Effector CD8-positive, alpha-beta T cell (primary cell): ENCODE results near the gene CATSPERE.
"Not testable (repeated sequence)": the region's sequence is repeated elsewhere in the genome, so short reads cannot be mapped to it uniquely, and the experiment has no call there.

ENCODE experiments used
- DNase-seq: peaks from one replicate; lab custom pipeline; 2025; lab: John Stamatoyannopoulos, UW

The CATSPERE gene

DNA sequence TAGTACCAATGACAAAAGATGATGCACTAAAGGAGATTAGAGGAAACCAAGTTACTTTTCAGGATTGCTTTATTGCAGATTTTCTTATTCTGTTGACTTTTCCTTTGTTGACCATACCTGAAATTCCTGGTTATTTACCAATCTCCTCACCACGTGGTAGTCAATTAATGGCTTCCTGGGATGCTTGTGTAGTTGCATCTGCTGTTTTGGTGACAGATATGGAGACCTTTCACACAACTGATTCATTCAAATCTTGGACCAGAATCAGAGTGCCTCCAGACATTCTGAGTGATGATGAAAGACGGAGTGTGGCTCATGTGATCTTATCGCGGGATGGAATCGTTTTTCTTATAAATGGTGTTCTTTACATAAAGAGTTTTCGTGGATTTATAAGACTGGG lies 91.3 kb downstream of the CATSPERE start:
- no peak for DNase-seq

DNA sequence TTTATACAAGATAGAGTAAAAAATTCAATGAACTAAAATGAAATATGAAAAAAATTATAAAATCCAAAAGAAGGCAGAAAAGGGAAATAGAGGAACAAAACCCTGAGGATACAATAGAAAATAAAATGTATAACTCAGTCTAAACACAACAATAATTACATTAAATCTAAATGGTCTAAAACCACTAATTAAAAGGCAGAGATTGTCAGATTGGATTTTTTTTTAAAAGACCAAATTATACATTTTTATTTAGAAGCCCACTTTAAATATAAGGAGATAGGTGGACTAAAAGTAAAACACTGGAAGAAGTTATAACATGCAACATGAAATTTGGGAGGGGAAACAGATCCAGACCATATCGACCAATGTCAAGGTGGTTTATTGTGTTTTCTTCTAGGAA lies 95.2 kb downstream of the CATSPERE start:
- no peak for DNase-seq

DNA sequence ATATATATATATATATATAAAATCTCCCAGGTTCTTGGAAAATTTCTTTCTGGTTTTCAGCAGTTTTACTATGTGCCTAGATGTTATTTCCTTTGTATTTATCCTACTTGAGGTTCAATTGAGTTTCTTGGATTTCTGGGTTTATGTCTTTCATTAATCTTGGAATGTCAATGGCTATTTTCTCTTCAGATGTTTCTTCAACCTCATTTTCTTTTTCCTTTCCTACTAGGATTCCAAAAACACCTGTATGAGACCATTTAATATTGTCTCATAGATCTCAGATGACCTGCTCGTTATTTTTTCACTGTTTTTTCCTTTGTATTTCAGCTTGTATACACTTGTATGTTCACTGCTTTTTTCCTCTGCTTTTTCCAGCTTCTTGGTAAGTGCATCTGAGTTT lies 96.5 kb downstream of the CATSPERE start:
- DNase-seq: no peak

DNA sequence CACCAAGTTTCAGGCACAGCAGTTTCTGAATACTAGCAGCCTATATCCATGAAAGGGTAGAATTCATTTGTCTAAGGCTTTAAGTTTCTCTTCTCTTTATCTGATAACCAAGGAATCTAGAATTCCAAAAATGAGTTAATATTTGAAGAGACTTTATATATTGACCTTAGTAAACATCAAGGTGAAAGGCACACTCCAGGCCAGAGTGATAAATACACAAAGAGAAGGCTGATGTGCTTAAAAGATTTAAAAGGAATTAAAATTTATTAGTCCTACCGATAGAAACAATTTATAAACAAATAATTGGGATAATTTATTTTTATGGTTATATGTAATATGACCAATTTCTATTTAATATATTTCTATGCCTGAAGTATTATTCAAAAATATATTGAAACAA lies 98.5 kb downstream of the CATSPERE start:
- DNase-seq: no peak

DNA sequence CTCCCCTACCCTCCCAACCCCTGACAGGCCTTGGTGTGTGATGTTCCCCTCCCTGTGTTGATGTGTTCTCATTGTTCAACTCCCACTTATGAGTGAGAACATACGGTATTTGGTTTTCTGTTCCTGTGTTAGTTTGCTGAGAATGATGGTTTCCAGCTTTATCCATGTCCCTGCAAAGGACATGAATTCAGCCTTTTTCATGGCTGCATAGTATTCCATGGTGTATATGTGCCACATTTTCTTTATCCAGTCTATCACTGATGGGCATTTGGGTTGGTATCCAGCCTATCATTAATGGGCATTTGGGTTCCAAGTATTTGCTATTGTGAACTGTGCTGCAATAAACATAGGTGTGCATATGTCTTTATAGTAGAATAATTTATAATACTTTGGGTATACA lies 101.8 kb downstream of the CATSPERE start:
- DNase-seq: not testable (repeated sequence)

DNA sequence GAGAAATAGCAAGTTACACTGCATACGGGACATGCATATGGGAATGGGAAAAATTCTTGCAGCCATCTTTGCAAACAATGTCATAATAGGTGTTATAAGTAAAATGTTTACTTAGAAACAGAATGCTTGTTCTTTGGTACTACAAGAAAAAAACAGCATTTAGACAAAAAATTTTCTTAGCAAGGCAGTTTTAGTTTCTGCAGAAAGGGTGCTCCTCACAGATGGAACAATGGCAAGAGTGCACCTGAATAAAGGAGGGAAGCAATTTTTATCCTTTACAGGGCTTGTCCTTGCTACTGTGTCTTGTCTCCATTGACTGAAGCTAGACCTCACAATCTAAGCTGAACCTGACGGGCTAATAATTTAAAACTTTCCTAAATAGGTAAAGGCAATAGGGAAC lies 112.7 kb downstream of the CATSPERE start:
- no peak for DNase-seq

DNA sequence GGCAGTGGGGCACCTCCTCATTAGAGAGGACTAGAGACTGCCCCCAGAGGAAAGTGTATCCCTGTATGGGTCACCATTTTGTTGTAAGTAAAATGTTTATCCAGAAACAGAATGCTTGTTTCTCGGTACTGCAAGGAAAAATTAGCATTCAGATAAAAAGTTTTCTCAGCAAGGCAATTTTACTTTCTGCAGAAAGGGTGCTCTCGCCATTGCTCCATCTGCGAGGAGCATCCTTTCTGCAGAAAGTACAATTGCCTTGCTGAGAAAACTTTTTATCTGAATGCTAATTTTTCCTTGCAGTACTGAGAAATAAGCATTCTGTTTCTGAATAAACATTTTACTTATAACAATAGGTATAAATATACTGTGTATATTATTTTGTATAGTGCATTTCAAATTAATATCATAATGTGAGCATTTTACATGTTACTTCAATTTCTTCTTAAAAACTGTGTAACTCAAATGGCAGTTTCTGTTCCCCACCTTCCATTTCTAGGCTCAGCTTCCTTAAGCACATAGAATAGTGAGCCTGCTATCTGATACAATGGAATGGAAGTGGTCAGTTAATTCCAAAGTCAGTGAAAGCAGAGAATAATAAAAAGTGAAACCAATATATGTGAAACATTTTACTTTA lies 115.3 kb downstream of the CATSPERE start:
- no peak for DNase-seq

DNA sequence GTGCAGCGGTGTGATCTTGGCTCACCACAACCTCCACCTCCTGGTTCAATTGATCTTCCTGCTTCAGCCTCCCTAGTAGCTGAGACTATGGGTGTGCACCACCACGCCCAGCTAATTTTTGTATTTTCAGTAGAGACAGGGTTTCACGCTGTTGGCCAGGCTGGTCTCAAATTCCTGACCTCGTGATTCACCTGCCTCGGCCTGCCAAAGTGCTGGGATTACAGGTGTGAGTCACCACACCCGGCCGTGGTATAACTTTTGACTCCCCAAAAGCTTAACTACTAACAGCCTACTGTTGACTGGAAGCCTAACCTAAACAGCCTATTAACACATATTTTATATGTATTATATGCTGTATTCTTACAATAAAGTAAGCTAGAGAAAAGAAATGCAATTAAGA lies 117.1 kb downstream of the CATSPERE start:
- not testable (repeated sequence) for DNase-seq

DNA sequence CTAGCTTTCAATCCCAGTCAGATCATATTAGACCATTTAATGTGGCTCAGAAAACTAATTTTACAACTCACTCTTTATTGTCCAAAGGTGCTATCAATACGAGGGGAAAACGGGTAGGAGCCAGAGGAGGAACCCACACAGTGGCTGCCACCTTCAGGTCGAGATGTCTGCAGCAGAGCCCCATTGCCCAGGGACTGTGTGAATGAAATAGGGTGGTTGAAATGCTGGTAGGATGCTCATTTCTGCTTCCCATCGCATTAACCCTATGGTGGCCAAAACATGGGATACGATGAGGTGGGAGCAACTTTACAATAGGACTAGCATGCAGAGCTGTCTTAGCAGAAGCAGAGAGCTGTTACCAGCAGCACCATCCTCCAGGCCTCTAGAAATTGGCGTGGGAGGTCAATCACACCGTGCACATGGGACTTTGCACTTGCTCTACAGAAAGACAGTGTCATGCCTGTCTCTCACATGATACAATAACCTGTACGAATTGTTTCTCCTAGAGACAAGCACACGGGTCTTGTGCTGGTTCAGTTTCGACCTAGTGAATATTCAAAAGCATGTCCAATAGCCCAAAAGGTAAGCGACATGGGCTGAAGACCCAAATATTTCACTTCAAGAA lies 122.4 kb downstream of the CATSPERE start:
- no peak for DNase-seq

DNA sequence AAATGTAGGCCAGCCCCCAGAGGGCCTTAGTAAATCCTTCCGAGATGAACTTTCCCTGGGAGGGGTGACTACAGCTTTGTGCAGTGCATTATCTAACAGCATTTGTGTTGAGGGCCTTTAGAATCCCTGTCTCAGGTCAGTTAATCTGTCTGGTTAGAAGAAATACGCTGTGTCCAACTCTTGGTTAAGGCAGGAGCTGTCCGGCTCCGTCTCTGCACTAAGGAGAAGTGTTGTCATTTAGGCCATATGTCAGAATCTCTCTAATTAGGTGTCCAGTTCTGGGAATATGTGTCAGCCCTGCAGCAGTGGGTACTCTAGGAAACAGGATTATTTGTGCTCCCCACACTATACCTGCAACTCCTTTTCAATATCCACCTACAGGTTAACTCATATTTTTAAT lies 124.8 kb downstream of the CATSPERE start:
- no peak for DNase-seq

DNA sequence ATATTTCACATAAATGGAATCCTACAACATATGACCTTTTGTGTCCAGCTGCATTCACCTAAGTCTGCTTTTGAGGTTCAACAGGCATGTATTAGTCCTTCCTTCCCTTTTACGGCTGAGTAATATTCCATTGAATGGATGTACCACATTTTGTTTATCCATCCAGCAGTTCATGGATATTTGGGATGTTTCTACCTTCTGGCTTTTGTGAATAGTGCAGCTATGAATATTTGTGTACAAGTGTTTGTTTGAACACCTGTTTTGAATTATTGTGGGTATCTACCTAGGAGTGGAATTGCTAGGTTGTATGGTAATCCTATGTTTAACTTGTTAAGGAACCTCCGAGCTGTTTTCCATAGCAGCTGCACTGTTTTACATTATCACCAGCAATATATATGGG lies 129.6 kb downstream of the CATSPERE start:
- DNase-seq: no peak

DNA sequence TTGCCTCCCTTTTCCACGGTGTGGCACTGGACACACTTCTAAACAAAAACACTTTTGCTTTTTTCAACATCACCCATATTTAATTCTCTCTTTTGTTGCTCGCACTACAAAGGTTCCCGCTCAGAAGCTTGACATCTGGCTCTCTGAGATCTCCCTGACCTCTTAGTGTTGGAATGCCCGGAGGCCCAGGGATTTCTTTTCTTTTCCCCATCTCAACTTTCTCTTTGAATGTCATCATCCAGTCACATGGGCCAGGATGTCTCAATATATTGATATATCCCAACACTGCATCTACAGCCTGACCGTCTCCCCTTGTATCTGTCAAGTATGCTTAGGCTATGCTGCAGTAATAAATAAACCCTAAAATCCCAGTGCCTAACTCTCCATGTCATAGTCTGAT lies 137.5 kb downstream of the CATSPERE start:
- DNase-seq: no peak

DNA sequence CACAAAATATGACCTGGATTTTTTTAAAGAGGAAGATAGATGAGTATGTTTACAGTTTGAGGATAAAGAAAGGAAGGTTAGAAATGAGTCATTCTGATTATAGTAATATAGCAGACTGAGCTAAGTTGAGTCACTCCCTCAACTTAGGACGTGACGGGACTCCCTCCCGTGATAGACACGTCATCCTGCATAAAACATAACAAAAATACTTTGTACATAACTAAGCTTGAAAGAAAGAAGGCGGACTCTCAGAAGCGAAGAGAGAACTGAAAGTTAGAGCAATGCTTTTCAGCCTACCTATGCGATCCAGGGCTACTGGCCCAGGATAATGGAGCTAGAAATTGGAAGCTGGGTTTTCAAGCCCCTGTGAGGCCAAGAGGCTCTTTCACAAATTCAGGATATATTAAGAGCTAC lies 138.9 kb downstream of the CATSPERE start:
- DNase-seq: no peak

DNA sequence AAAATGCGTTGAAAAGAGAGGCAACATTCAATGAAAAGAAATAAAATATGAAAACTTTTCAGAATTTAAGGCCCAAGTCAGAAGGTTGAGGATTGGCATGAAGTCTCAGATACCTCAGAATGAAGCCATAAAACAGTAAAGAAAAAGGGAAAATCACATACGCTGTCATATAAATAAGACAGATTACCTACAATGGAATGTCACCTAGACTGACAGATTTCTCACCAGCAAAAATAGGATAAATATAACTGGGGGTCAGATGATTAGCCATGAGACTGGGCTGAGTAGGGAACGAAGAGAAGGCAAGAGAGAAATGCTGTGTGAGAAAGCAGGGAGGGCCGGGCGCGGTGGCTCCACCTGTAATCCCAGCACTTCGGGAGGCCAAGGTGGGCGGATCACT lies 140.3 kb downstream of the CATSPERE start:
- no peak for DNase-seq

DNA sequence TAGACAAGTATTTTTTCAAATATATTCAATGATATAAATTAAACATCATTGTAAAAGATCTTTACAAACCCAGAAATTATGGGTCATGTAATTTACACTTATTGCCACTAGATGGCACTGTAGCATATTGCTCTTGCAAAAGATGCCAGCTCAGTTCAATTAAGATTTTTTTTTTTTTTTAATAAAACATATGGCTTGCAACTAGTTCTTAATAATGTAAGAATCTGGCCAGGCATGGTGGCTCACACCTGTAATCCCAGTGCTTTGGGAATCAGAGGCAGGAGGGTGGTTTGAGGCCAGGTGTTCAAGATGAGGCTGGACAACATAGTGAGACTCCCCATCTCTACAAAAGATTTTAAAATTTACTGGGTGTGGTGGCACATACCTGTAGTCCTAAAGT lies 142.4 kb downstream of the CATSPERE start:
- DNase-seq: no peak

DNA sequence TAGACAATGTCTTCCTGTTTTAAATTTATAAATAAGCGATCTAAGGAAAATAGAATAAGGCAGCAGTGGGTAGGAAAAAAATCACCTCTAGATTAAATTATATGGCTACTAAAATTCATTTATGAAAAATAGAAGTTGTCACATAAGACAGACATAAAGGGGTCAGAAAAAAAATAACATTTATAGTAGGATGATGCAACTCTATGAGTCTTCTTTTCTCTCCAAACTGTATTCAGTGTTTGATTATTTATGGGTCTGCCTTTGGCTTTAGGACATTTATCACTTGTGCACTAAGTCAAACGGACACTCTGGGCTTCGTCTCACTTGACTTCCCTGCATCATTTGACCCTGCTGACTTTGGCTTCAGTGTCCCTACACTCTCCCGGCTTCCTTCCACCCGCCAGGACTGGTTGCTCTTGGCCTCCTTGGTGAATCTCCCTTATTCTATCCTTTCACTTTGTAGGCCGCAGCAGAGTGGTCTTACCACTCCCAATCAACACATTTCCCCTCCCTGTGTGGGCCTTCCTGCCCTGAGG lies 144.8 kb downstream of the CATSPERE start:
- no peak for DNase-seq

DNA sequence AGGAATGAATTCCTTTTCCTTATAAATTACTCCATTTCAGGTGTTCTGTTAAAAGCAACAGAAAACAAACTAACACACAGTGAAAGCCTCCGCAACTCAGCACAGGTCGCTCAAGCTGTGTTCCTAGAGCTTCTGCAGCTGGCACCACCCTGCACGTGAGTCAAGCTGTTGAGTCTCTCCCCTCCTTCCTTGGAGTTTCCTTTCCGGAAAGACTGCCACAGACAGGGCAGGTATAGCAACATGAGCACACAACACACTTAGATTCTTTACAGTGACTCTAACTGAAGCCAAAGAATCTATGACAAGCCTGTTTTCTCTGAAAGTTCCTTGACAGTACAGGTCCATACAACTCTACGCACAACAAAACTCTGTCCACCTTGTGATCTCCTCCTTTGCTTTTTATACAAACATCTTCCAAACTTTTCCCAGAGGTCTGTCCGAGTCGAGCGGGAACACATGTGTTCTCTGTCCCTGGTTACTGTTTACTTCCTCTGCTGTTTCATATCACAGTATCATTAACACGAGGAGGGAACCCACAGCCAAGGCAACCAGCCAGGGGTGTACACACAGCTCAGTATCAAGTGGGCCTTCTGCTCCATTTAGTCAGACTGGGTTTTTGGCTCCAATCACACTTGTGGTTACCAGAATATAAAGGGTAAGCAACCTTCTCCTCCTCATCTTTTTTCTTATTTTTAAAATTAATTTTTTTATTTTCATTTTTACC lies 153.2 kb downstream of the CATSPERE start:
- no peak for DNase-seq

DNA sequence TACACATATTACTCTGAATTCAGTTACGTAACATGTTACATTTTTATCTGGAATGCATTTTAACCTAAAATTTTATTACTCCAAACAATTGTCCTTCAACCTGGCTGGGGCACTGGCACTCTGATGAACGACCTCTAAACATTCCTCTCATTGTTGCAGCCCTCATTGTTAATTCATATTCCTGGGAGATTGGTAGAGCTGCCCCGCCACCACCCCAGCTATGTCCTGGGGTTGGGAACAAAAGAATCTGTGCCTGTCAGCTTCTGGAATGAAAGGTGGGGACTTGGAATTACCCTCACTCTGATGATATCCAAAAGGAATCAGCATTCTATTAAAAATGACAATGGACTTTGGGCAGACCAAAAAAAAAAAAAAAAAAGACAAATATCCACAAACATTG lies 153.8 kb downstream of the CATSPERE start:
- DNase-seq: no peak

DNA sequence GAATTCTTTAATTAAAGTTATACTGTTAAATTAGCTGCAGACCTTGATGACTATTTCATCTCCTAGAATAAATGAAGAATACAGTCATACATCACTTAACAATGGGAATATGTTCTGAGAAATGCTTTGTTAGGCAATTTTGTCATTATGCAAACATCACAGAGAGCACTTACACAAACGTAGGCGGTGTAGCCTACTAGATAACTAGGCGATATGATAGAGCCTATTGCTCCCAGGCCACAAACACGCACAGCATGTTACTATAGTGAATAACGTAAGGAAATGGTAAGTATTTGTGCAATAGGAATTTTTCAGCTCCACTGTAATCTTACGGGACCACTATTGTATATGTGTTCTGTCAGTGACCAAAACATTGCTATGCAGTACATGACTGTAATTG lies 154.2 kb downstream of the CATSPERE start:
- no peak for DNase-seq

DNA sequence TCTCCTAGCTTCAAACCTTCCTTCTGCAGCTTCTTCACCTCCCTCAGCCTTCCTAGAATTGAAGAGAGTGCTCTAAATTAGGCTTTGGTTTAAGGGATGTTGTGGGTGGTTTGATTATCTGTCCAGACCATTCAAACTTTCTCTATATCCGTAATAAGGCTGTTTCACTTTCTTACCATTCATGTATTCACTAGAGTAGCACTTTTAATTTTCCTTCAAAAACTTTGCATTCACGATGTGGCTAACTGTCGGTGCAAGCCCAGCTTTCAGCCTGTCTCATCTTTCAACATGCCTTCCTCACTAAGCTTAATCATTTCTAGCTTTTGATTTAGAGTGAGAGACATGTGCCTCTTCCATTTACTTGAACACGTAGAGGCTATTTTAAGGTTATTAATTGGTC lies 165.6 kb downstream of the CATSPERE start:
- no peak for DNase-seq

DNA sequence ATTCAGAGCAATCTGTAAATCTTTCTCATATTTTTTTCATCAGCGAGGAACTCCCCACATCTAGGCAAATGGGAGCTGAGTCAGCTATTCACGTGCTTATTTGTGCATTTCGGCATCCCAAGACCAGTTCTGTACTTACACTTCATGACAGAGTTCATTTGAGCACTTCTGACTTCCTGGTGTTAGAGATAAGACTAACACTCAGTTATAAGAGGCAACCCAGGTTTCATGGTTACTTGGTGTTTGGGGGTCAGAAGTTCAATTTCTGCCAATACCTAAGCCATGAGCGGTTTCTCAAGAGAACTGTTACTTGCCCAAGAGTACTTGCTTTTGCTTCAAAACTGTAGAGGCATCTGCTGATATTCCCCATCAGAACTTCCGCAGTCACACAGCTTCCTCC lies 167.7 kb downstream of the CATSPERE start:
- DNase-seq: no peak

DNA sequence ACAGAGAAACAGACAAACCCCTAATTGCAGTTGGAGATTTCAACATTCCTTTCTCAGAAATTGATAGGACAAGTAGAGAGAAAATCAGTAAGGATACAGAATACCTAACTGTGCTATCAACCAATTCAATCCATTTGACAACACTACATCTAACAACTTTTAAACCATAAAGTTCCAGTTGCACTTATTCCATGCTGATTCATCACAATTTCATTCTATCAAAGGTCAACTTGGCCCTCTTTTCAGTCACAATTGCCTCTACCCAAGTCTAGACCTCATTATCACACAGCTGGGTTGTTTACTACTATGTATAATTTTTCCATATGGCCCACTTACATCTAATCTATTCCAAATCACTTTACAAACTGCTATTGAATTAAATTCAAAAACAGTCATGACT lies 172.1 kb downstream of the CATSPERE start:
- no peak for DNase-seq

DNA sequence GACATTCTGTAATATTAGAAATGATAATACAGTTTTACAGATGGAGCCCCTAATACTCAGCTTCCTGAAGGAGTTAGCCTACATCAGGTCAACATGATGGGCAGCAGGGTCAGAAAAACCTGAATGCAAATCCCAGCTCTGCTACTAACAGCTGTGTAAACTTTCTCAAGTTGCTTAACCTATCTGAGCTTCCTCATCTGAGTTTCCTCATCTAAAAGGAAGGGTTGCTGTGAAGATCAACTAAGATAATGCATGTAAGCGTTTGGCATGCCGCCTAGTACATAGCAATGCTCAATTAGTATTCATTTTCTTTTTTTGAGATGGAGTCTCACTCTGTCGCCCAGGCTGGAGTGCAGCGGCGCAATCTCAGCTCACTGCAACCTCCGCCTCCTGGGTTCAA lies 173.5 kb downstream of the CATSPERE start:
- no peak for DNase-seq
